H1 (cell line): ENCODE measurements around the gene MSI1.

ENCODE experiments used
- POLR2A ChIP-seq, 2 experiments: IDR thresholded peaks; 1 replicate in 1 of 2; 2 replicates in 1 of 2; pipeline ENCODE4 v1.6.1; 2011; ENCODE audit warnings: low read depth in 2 of 2, low read length in 2 of 2, mild to moderate bottlenecking in 2 of 2; ENCODE audit errors: control extremely low read depth in 1 of 2
- RFX5 ChIP-seq: IDR thresholded peaks from 2 replicates; pipeline ENCODE4 v1.6.1; 2011; ENCODE audit warnings: low read depth, low read length, improper control_type of control experiment, borderline replicate concordance
- TF ChIP-seq, protein P1 (sequence below), 3 experiments: IDR thresholded peaks; 1 replicate in 2 of 3; 2 replicates in 1 of 3; pipeline versions ENCODE4 v1.5.1 to v1.6.1; 2011; ENCODE audit warnings: low read length in 3 of 3, mild to moderate bottlenecking in 3 of 3, inconsistent platforms in 2 of 3, low read depth in 1 of 3, moderate library complexity in 1 of 3; ENCODE audit not compliant: insufficient read depth in 1 of 3; ENCODE audit errors: control extremely low read depth in 1 of 3

DNA sequence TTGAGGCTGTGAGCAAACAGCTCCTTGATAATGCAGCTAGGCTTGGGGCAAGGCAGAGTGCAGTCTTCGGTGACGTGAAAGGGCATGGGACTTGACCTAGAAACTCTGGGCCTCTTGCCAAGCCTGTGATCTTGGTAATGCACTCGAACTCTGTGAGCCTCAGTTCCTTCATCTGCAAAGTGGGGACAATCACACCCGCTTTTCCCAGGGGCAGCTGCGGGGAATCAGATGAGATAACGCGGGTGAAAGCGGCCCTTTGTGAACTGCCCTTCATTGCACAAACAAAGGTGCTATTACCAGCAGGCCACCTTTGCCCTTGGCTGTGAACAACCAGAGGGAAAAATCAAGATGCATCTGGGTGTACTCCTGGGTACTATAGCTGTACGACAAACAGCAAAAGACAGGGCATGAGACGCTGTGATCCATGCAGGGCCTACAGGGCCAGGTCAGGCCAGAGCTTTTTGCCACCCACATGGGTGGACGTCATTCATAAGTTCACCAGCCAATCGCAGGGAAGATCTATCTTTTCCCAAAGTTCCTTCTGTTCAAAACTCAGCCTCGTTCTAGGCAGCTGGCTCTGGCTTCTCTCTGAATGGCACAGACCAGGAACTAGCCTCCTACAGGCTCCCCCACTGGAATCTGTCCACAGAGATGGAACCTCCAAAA lies 3.2 kb downstream of the MSI1 start:
- TF ChIP-seq, protein P1, sequence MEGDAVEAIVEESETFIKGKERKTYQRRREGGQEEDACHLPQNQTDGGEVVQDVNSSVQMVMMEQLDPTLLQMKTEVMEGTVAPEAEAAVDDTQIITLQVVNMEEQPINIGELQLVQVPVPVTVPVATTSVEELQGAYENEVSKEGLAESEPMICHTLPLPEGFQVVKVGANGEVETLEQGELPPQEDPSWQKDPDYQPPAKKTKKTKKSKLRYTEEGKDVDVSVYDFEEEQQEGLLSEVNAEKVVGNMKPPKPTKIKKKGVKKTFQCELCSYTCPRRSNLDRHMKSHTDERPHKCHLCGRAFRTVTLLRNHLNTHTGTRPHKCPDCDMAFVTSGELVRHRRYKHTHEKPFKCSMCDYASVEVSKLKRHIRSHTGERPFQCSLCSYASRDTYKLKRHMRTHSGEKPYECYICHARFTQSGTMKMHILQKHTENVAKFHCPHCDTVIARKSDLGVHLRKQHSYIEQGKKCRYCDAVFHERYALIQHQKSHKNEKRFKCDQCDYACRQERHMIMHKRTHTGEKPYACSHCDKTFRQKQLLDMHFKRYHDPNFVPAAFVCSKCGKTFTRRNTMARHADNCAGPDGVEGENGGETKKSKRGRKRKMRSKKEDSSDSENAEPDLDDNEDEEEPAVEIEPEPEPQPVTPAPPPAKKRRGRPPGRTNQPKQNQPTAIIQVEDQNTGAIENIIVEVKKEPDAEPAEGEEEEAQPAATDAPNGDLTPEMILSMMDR (IDR thresholded peaks at IDR 0.05; ENCODE audit: control extremely low read depth in 1 of 3, insufficient read depth in 1 of 3, low read depth in 1 of 3, low read length in 3 of 3), result no peak
- TF ChIP-seq RFX5, result no peak
- TF ChIP-seq POLR2A (IDR thresholded peaks at IDR 0.05; ENCODE audit: control extremely low read depth in 1 of 2, low read depth in 2 of 2, low read length in 2 of 2), result no peak
